Calu3 (cell line): ENCODE results near the gene PITPNM3. TPM values are rescaled to one million over a fixed set of nuclear protein-coding genes. Genes with fewer than 3 reads are reported as not detected.

ENCODE experiments used
- BruUV-seq: library from RNA; stranded (reverse); fragments of 400-500 nt; replicated peaks from 2 replicates; lab custom pipeline; 2021; lab: Mats Ljungman, UMichigan
- CTCF ChIA-PET: fragments of 300-600 bp; sonication (Branson Sonifier 250); formaldehyde crosslinking; loops from one replicate; lab custom pipeline; 2022; ENCODE audit warnings: antibody characterized with exemption; lab: Charles Lee
- DNase-seq: peaks from one replicate; pipeline ENCODE4 v3.0.0; 2022
- H3K27ac Mint-ChIP-seq: one replicate; pipeline ENCODE4 v1.8.0; 2022; ENCODE audit warnings: mixed read lengths; ENCODE audit not compliant: unreplicated experiment
- H3K27me3 Mint-ChIP-seq: one replicate; pipeline ENCODE4 v1.8.0; 2022; ENCODE audit warnings: mixed read lengths; ENCODE audit not compliant: unreplicated experiment
- H3K36me3 Mint-ChIP-seq: one replicate; pipeline ENCODE4 v1.8.0; 2022; ENCODE audit warnings: mild to moderate bottlenecking, moderate library complexity, mixed read lengths; ENCODE audit not compliant: insufficient read depth, unreplicated experiment
- H3K4me1 Mint-ChIP-seq: one replicate; pipeline ENCODE4 v1.8.0; 2022; ENCODE audit warnings: mild to moderate bottlenecking, low read depth, mixed read lengths; ENCODE audit not compliant: unreplicated experiment
- H3K4me3 Mint-ChIP-seq: one replicate; pipeline ENCODE4 v1.8.0; 2022; ENCODE audit warnings: mild to moderate bottlenecking, low read depth, moderate library complexity, mixed read lengths; ENCODE audit not compliant: unreplicated experiment
- H3K9me3 Mint-ChIP-seq: one replicate; pipeline ENCODE4 v1.8.0; 2022; ENCODE audit warnings: low read depth, mixed read lengths; ENCODE audit not compliant: unreplicated experiment
- intact Hi-C: fragments of 100-400 bp; cut with micrococcal nuclease; formaldehyde crosslinking; loops from one replicate; pipeline ENCODE4 v1.10.0; 2022; ENCODE audit not compliant: unreplicated experiment
- total RNA-seq: library from RNA; stranded (reverse); gene quantifications from 2 replicates; pipeline ENCODE4 v1.2.3, GENCODE V29; 2022
- TF ChIP-seq, protein P1 (sequence below): fragments of 200-600 bp; IDR thresholded peaks from one replicate; pipeline ENCODE4 v1.8.0; 2022; ENCODE audit warnings: antibody characterized with exemption; ENCODE audit not compliant: unreplicated experiment

Gene PITPNM3
- total RNA-seq, 1 experiment from 2014 or later = 10.7 TPM

DNA sequence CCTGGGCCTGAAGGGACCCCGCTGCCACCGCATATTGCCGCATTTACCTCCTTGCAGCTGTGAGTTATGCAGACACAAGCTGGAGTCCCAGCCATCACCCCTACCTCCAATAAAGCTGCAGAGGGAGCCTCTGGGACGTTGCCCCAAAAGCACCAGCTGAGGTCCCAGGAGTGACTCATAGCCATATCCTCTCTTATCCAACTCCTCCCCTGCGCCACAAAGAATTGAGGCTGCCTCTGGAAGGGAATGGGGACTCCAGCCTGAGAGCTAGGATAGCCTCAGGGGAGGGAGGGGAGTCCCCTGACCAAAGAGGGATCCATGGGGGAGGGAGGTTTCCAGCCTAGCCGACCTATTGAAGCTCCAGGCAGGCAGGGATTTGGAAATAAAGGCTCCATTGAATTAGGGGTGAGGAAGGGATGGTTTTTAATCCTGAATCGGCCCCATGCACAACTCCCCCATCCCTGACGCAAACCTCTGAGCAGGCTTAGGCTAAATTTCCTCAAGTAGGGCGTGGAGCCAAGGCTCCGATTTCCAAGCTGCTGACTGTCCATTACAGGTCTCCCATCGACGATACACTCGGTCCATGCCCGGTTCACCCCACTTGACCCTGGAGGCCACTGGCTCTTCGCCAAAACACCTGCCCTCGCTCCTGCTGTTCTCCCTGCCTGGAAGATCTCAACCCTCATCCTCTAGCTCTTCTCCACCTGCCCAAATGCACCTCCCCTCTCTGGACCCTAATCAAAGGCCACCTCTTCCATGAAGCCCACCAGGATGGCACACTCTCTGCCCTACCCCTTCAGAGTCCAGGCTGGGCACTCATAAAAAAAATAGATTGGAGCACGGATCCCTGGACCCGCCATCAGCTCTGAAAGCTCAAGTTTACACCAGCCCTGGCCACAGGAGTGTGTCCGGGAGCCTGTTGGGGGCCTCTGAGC is 84.6 kb downstream of the PITPNM3 start:
- H3K36me3 Mint-ChIP-seq = peaks cover 7% of the 10 kb centered on the region
- CTCF ChIA-PET = no interaction called here
- no peak overlapping the region for H3K4me3 Mint-ChIP-seq
- TF ChIP-seq, protein P1, sequence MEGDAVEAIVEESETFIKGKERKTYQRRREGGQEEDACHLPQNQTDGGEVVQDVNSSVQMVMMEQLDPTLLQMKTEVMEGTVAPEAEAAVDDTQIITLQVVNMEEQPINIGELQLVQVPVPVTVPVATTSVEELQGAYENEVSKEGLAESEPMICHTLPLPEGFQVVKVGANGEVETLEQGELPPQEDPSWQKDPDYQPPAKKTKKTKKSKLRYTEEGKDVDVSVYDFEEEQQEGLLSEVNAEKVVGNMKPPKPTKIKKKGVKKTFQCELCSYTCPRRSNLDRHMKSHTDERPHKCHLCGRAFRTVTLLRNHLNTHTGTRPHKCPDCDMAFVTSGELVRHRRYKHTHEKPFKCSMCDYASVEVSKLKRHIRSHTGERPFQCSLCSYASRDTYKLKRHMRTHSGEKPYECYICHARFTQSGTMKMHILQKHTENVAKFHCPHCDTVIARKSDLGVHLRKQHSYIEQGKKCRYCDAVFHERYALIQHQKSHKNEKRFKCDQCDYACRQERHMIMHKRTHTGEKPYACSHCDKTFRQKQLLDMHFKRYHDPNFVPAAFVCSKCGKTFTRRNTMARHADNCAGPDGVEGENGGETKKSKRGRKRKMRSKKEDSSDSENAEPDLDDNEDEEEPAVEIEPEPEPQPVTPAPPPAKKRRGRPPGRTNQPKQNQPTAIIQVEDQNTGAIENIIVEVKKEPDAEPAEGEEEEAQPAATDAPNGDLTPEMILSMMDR = no peak
- no TSS peak for BruUV-seq
- no peaks in the 10 kb centered on the region for H3K9me3 Mint-ChIP-seq
- intact Hi-C loops = loop anchor here (5.0 to 10.0 kb wide), 3 partner anchors 81 to 176 kb away; no protein-coding TSS in a partner anchor
- peaks cover 16% of the 10 kb centered on the region for H3K4me1 Mint-ChIP-seq
- H3K27ac Mint-ChIP-seq = no peak overlapping the region
- no peak for DNase-seq
- H3K27me3 Mint-ChIP-seq = no peaks in the 10 kb centered on the region

DNA sequence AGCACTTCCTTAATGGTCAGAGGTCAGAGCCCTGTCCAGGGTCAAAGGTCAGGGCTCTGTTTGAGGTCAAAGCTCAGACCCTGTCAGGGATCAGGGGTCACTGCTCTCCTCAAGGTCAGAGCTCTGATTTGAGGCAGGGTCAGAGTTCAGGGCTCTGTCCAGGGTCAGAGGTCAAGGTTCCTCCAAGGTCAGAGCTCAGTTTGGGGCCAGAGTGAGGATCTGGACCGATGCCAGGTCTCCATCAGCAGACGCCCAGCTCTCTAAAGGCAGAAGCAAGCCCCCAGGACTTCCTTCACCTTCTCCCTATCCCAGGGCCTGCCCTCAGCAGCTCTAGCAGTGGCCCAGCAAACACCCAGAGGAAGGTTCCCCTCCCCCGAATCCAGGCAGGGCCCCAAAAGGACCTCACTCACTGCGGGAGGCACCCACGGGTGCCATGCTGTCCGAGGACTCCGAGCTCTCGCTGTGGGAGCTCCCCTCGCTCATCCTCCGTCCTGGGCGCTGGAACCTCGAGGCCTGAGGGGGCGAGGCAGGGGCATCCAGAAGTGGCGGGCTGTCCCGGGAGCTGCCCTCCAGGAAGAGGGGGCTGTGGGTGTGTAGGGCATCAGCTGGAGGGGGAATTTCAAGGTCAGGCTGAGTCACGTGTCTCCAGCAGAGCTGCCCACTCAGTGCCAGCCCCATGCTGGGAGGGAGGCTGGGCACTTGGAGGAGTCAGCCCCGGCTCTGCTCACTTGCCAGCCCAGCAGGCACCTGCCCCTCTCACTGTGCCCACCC is 85.4 kb downstream of the PITPNM3 start:
- DNase-seq = no peak
- Mint-ChIP-seq H3K27me3 (no peaks in the 10 kb centered on the region), H3K27ac (no peak overlapping the region), H3K9me3 (no peaks in the 10 kb centered on the region), H3K36me3 (peaks cover 7% of the 10 kb centered on the region), H3K4me1 (peaks cover 16% of the 10 kb centered on the region), H3K4me3 (no peak overlapping the region)
- CTCF ChIA-PET = interaction anchor here (0.6 kb wide), 1 partner anchor 125 kb away, joined by 6 read pairs; no protein-coding TSS in a partner anchor
- intact Hi-C loops = loop anchor here (5.0 to 10.0 kb wide), 3 partner anchors 81 to 176 kb away; no protein-coding TSS in a partner anchor
- TF ChIP-seq, protein P1 = no peak
- no TSS peak for BruUV-seq

DNA sequence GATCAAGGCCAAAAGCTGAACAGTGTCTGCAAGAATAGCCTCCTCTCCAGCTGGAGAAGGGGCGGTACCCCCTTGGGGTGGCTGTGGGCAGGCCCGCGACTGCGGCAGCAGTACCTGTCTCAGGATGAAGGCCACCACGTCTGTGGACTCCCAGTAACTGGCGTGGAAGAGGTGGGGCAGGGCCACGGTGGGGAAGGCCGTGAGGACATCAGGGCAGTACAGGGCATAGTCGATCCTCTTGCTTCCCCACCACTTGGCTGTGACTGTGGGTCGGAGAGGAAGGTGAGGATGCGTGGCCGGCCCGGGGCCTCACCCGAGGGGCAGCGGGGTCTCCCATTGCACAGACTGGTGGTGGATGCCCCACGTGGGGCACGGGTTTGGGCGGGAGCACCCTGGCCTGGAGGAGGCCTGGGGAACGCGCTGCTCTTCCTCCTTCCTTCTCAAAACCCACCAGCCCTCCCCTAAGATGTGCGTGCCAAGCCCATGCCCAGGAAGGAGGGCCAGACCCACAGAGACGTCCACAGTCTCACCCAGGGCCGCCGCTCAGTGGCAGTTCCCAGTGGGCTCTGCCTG is 86.1 kb downstream of the PITPNM3 start:
- no peak overlapping the region for H3K27ac Mint-ChIP-seq
- TF ChIP-seq, protein P1 = no peak
- no peak for DNase-seq
- peaks cover 16% of the 10 kb centered on the region for H3K4me1 Mint-ChIP-seq
- peaks cover 7% of the 10 kb centered on the region for H3K36me3 Mint-ChIP-seq
- BruUV-seq = no TSS peak
- H3K9me3 Mint-ChIP-seq = no peaks in the 10 kb centered on the region
- no peak overlapping the region for H3K4me3 Mint-ChIP-seq
- no peaks in the 10 kb centered on the region for H3K27me3 Mint-ChIP-seq
- CTCF ChIA-PET = no interaction called here
- intact Hi-C loops = loop anchor here (5.0 to 10.0 kb wide), 3 partner anchors 82 to 177 kb away; no protein-coding TSS in a partner anchor
